ENCODE data around the gene LIPC. TPM values are rescaled to one million over a fixed set of nuclear protein-coding genes. Genes with fewer than 3 reads are reported as not detected.
A peak's percentile ranks its signal among the peaks of the same experiment; 100 is the strongest.

Gene LIPC
- total and polyA plus RNA-seq, 2 experiments from 2014 or later, result 0.43 to 0.63 TPM

GRCh38 chr15:58469432-58470353 is 37.9 kb downstream of the LIPC start:
- Histone ChIP-seq H3K4me3 (no peak overlapping the region), H3K4me2 (ENCODE audit: unreplicated experiment) (peak overlapping the region; percentile 10), H4K20me1 (ENCODE audit: insufficient read depth) (no peaks in the 10 kb centered on the region), H3K9me2 (ENCODE audit: insufficient read depth) (no peaks in the 10 kb centered on the region), H3K36me3 (ENCODE audit: low read depth) (no peaks in the 10 kb centered on the region), H3F3A (ENCODE audit: insufficient read depth) (peaks cover 31% of the 10 kb centered on the region; the same call in 1 of the 2 replicates), H3K9ac (peak overlapping the region; percentile 42; the same call in 1 of the 2 replicates), H3K27ac (peak overlapping the region; percentile 88), H3K27me3 (replicated peaks; ENCODE audit: insufficient read depth) (no peaks in the 10 kb centered on the region), H3K4me1 (ENCODE audit: insufficient read depth) (peaks cover 51% of the 10 kb centered on the region), H3K9me3 (ENCODE audit: low read depth) (no peaks in the 10 kb centered on the region), H3K79me2 (ENCODE audit: insufficient read depth) (no peaks in the 10 kb centered on the region), H2AFZ (0 out of 2 replicates have a peak overlapping the region, but pooled peaks have one; percentile 0)
- in situ Hi-C loops (cut with MboI), result no loop called here
- DNase-seq, result peak; percentile 93
- 23 to 29% methylated on average over 11 of the region's 11 CpGs for WGBS, 2 experiments (ENCODE audit: low coverage in 1 of 2, low lambda C conversion rate in 2 of 2, missing lambda C conversion rate in 2 of 2)
- TF ChIP-seq EZH2 (IDR thresholded peaks at IDR 0.05; ENCODE audit: insufficient read depth, poor library complexity, severe bottlenecking) (no peak), EZH2phosphoT487 (IDR thresholded peaks at IDR 0.05; ENCODE audit: insufficient read depth, low read depth) (0 out of 2 replicates have a peak, but pooled peaks have one; percentile 30)

GRCh38 chr15:58471348-58471747 is 39.6 kb downstream of the LIPC start:
- Histone ChIP-seq H3K79me2 (ENCODE audit: insufficient read depth) (no peaks in the 10 kb centered on the region), H4K20me1 (ENCODE audit: insufficient read depth) (no peaks in the 10 kb centered on the region), H3K9me3 (ENCODE audit: low read depth) (no peaks in the 10 kb centered on the region), H3K4me2 (ENCODE audit: unreplicated experiment) (no peak overlapping the region), H3K27ac (no peak overlapping the region), H3K4me1 (ENCODE audit: insufficient read depth) (peaks cover 61% of the 10 kb centered on the region), H2AFZ (no peak overlapping the region), H3K9me2 (ENCODE audit: insufficient read depth) (no peaks in the 10 kb centered on the region), H3F3A (ENCODE audit: insufficient read depth) (peaks cover 31% of the 10 kb centered on the region), H3K4me3 (no peak overlapping the region), H3K36me3 (ENCODE audit: low read depth) (no peaks in the 10 kb centered on the region), H3K27me3 (replicated peaks; ENCODE audit: insufficient read depth) (no peaks in the 10 kb centered on the region), H3K9ac (no peak overlapping the region)
- TF ChIP-seq EZH2phosphoT487 (IDR thresholded peaks at IDR 0.05; ENCODE audit: insufficient read depth, low read depth) (no peak), EZH2 (IDR thresholded peaks at IDR 0.05; ENCODE audit: insufficient read depth, poor library complexity, severe bottlenecking) (no peak)
- 100% methylated on average over 1 of the region's 1 CpG for WGBS, 2 experiments (ENCODE audit: low coverage in 1 of 2, low lambda C conversion rate in 2 of 2, missing lambda C conversion rate in 2 of 2)
- in situ Hi-C loops (cut with MboI), result no loop called here
- DNase-seq, result no peak

GRCh38 chr15:58472221-58472620 is 40.4 kb downstream of the LIPC start:
- peaks cover 66% of the 10 kb centered on the region for H3K4me1 ChIP-seq (ENCODE audit: insufficient read depth)
- H3K4me2 ChIP-seq (ENCODE audit: unreplicated experiment), result no peak overlapping the region
- H3F3A ChIP-seq (ENCODE audit: insufficient read depth), result peaks cover 27% of the 10 kb centered on the region
- no peaks in the 10 kb centered on the region for H3K9me3 ChIP-seq (ENCODE audit: low read depth)
- H3K79me2 ChIP-seq (ENCODE audit: insufficient read depth), result no peaks in the 10 kb centered on the region
- H2AFZ ChIP-seq, result no peak overlapping the region
- no peak overlapping the region for H3K27ac ChIP-seq
- in situ Hi-C loops (cut with MboI), result no loop called here
- TF ChIP-seq EZH2phosphoT487 (IDR thresholded peaks at IDR 0.05; ENCODE audit: insufficient read depth, low read depth), result no peak
- TF ChIP-seq EZH2 (IDR thresholded peaks at IDR 0.05; ENCODE audit: insufficient read depth, poor library complexity, severe bottlenecking), result no peak
- H3K27me3 ChIP-seq (replicated peaks; ENCODE audit: insufficient read depth), result no peaks in the 10 kb centered on the region
- no peaks in the 10 kb centered on the region for H3K9me2 ChIP-seq (ENCODE audit: insufficient read depth)
- H4K20me1 ChIP-seq (ENCODE audit: insufficient read depth), result no peaks in the 10 kb centered on the region
- no peak overlapping the region for H3K9ac ChIP-seq
- no peaks in the 10 kb centered on the region for H3K36me3 ChIP-seq (ENCODE audit: low read depth)
- no peak for DNase-seq
- 89 to 97% methylated on average over 4 of the region's 4 CpGs for WGBS, 2 experiments (ENCODE audit: low coverage in 1 of 2, low lambda C conversion rate in 2 of 2, missing lambda C conversion rate in 2 of 2)
- H3K4me3 ChIP-seq, result no peak overlapping the region

- DNase-seq, result no peak
- no peaks in the 10 kb centered on the region for H3K9me3 ChIP-seq (ENCODE audit: low read depth)
- H3K4me3 ChIP-seq, result no peak overlapping the region; the same call in 1 of the 2 replicates
- no peak for TF ChIP-seq EZH2phosphoT487 (IDR thresholded peaks at IDR 0.05; ENCODE audit: insufficient read depth, low read depth)
- TF ChIP-seq EZH2 (IDR thresholded peaks at IDR 0.05; ENCODE audit: insufficient read depth, poor library complexity, severe bottlenecking), result no peak
- in situ Hi-C loops (cut with MboI), result no loop called here
- H2AFZ ChIP-seq, result no peak overlapping the region
- H4K20me1 ChIP-seq (ENCODE audit: insufficient read depth), result no peaks in the 10 kb centered on the region
- H3K9me2 ChIP-seq (ENCODE audit: insufficient read depth), result no peaks in the 10 kb centered on the region
- no peaks in the 10 kb centered on the region for H3K36me3 ChIP-seq (ENCODE audit: low read depth)
- no peaks in the 10 kb centered on the region for H3K79me2 ChIP-seq (ENCODE audit: insufficient read depth)
- H3K27me3 ChIP-seq (replicated peaks; ENCODE audit: insufficient read depth), result no peaks in the 10 kb centered on the region
- peaks cover 27% of the 10 kb centered on the region for H3F3A ChIP-seq (ENCODE audit: insufficient read depth)
- peak overlapping the region; percentile 16 for H3K4me2 ChIP-seq (ENCODE audit: unreplicated experiment)
- H3K27ac ChIP-seq, result peak overlapping the region; percentile 24; the same call in 1 of the 2 replicates
- 79 to 81% methylated on average over 8 of the region's 8 CpGs for WGBS, 2 experiments (ENCODE audit: low coverage in 1 of 2, low lambda C conversion rate in 2 of 2, missing lambda C conversion rate in 2 of 2)
- no peak overlapping the region for H3K9ac ChIP-seq
- H3K4me1 ChIP-seq (ENCODE audit: insufficient read depth), result peaks cover 68% of the 10 kb centered on the region
Observed at GRCh38 chr15:58472821-58473581, 41.2 kb downstream of the LIPC start.

Measured in GM23248 (cell line).